HG02938 (cell line): ENCODE results near the gene TTN.
"Not testable (repeated sequence)": the region's sequence is repeated elsewhere in the genome, so short reads cannot be mapped to it uniquely, and the experiment has no call there.

Experiments
- ATAC-seq: cut with Tn5 transposase; IDR thresholded peaks from one replicate; pipeline ENCODE4 v1.9.1; 2021; ENCODE audit warnings: mild to moderate bottlenecking, moderate library complexity; ENCODE audit not compliant: unreplicated experiment

The TTN gene

DNA sequence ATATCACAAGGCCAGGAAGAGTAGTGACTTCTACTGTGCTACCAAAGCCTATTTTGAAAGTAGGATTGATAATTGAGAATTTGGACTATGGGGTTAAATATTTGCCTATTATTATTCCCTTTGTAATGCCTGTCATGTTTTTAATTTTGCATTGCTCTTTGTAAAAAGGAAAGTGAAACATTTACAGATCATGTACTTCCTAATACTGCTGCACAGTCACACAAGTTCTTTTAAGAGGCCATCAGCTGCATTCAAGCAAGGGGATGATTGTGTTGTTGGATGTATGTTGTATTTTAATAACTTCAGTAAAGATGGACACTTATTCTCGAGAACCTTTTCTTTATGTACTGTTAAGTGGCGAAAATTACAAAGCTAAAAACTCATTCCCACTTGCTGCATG, 256.9 kb downstream of the TTN start:
- ATAC-seq, result no peak

DNA sequence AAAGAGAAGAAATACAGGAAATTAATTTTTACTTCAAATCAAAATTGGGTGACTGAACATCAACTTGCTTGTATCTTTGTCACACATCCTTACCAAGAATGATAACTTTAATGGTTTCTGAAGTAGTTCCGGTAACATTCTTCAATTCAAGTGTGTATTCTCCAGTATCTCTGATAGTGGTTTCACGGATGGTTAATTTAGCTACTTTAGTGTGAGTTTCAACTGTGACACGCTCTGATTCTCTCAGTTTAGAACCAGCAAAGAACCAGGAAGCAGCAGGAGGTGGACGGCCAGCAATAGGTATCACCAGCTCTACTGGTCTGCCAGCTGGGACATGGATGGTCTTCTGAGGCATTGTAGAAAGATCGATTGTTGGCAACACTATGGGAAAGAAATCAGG, 264.7 kb downstream of the TTN start:
- ATAC-seq, result no peak

GRCh38 chr2:178542161-178542560, 265.1 kb downstream of the TTN start:
- no peak for ATAC-seq

GRCh38 chr2:178536037-178536436, 271.2 kb downstream of the TTN start:
- ATAC-seq, result no peak

DNA sequence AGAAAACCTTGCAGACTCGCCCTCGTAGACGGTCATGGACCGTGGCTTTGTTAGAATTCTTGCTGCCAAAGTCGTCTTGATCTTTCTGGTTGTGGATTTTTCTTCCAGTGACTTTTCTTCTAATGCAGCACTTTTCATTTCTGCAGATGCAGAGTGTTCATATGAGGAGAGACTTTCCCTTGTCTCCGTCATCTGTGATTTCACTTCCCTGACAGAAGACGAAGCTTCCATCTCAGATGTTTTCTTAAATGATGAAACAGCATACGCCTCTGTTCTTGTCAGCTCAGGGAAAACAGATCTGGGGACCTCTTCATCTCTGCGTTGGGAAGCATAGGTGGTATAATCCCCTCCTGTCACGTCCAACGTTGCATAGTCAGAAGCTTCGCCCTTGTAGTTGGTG, 276.1 kb downstream of the TTN start:
- no peak for ATAC-seq

DNA sequence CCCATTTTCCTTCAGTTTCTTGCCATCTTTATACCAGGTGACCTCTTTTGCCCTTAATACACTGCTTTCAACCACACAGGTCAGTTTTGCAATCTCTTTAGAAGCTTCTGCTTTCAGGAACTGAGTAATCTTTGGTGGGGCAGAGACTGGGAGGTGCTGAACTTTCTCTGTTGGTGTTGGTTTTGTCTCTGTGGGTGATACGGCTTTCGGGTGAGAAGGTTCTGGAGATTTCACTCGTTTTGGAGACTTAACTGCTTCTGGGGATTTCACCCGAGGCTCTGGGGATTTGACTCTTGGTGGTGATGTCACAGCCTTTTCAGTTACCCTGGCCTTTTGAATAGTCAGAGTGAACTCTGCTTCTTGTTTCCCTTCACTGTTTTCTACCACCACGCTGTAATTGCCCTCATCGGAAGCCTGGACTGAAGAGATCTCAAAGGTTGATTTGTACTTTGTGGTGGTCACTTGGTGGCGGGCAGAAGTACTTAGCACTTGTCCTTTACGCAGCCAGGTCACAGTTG, 276.5 kb downstream of the TTN start:
- peak; percentile 96 for ATAC-seq

DNA sequence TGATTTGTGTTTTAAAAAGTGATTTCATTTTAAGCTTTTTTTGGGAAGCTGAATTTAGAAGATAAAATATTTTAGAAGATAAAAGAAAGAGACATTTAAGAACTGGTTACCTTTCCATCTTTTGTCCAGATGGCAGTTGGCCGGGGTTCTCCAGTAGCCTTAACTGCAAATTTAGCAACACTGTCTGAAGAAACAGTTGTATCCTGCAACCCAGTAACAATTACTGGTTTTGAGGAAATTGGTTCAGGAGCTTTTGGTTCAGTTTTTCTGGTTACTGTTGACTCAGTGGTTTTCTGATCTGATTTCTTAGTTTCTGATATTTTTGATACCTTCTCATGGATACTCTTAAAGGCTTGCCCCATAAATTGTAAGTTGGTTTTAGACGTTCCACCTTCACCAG, 277.1 kb downstream of the TTN start:
- no peak for ATAC-seq

GRCh38 chr2:178529194-178529593, 278.0 kb downstream of the TTN start:
- no peak for ATAC-seq

DNA sequence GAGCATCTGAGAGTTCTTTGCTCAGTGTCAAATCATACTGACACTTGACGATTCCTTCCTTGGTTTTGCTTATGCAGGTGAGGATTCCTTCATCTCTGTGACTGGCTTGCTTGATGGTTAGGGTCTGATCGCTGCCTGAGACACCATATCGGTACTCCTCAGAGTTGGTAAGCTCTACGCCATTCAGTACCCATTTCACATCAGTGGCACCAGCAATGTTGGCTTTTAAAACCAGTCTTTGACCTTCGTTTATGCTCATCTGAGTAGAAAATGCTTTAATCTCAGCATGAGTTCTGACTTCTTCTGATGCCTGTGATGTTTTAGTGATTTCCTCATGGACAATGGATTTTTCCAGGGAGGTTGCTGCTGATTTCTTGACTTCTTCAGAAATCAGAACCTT, 278.6 kb downstream of the TTN start:
- ATAC-seq, result no peak

DNA sequence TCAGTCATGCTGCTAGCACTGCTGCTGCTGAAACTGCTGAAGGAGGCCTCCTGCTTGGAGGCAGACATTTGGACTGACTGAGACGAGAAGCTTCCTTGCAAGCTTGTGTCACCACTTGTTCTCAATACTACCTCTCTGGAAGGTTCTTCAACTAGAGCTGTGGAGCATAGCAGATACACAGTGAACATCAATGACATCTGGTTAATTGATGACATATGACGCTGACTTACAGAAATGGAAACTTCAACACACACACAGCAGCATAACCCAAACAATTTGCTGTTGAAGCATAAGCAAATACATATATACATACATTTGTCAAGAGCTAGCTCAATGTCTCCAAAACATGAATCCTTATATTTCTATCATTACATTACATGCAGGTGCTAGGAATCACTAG, 279.6 kb downstream of the TTN start:
- no peak for ATAC-seq

- ATAC-seq, result no peak
Observed at GRCh38 chr2:178526256-178526655, 281.0 kb downstream of the TTN start.

GRCh38 chr2:178525460-178525859, 281.8 kb downstream of the TTN start:
- not testable (repeated sequence) for ATAC-seq

DNA sequence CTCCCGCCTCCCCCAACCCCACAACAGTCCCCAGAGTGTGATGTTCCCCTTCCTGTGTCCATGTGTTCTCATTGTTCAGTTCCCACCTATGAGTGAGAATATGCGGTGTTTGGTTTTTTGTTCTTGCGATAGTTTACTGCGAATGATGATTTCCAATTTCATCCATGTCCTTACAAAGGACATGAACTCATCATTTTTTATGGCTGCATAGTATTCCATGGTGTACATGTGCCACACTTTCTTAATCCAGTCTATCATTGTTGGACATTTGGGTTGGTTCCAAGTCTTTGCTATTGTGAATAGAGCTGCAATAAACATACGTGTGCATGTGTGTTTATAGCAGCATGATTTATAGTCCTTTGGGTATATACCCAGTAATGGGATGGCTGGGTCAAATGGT, 282.2 kb downstream of the TTN start:
- not testable (repeated sequence) for ATAC-seq

GRCh38 chr2:178523596-178524134, 283.6 kb downstream of the TTN start:
- peak; percentile 8 for ATAC-seq

- ATAC-seq, result peak; percentile 90
Observed at GRCh38 chr2:178522950-178523595, 284.1 kb downstream of the TTN start.

DNA sequence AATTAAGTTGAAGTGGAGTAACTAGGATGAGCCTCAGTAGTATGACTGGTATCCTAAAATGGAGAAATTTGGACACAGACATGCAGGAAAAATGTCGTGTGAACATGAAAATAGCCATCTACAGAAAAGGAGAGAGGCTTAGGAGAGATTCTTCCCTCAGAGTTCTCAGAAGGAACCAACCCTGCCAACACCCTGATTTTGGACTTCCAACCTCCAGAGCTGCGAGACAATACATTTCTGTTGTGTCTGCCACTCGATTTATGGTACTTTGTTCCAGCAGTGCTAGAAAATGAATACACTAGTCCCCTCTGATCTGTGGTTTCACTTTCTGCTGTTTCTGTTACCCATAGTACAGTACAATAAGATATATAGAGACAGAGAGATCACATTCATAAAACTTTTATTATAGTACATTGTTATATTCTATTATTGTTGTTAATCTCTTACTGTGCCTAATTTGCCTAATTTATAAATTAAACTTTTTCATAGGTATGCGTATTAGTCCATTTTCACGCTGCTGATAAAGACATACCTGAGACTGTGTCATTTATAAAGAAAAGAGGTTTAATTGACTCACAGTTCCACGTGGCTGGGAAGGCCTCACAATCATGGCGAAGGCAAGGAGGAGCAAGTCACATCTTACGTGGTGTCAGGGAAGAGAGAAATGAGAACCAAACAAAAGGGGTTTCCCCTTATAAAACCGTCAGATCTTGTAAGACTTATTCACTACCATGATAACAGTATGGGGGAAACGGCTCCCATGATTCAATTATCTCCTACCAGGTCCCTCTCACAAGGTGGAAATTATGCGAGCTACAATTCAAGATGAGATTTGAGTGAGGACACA, 285.7 kb downstream of the TTN start:
- no peak for ATAC-seq

GRCh38 chr2:178517496-178517895, 289.7 kb downstream of the TTN start:
- no peak for ATAC-seq

- ATAC-seq, result no peak
Observed at GRCh38 chr2:178514664-178515063, 292.6 kb downstream of the TTN start.

- ATAC-seq, result no peak
Observed at GRCh38 chr2:178513876-178514275, 293.3 kb downstream of the TTN start.

GRCh38 chr2:178512484-178512883, 294.7 kb downstream of the TTN start:
- ATAC-seq, result no peak

DNA sequence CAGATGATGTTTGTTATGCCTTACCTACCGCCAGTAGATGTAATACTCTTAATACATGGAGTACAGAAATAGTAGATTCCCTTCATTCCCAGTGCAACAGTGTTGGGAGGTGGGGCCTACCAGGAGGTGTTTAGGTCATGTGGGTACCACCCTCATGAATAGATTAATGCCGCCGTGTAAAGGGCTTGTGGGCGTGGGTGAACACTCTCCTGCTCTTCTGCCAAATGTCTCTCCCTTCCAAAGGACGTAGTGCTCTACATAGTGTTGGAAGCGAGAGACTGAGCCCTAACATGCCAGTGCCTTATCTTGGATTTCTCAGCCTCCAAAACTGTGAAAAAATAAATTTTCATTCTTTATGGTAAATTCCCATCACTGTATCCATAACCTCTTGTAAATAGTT, 296.8 kb downstream of the TTN start:
- no peak for ATAC-seq

DNA sequence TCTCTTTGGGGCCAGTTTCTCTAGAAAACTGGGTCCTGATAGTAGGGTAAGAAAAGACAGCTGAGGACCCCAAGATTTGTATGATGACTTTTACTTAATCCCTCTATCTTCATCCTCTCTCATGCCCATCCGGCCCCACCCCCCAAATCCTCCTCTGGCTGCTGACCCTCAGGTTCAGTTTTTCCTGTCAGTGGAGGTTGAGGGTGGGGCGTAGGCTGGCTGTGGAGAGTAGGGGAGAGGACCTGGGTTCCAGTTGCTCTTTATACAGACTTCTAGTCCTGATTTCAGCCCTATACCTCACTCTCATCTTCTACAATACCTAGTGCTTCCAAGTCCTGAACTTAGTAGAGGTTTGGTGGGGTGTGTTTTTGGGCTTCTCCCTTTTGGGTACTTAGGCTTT, 298.6 kb downstream of the TTN start:
- no peak for ATAC-seq
